ENCODE data around the gene BRMS1L. TPM values are rescaled to one million over a fixed set of nuclear protein-coding genes. Genes with fewer than 3 reads are reported as not detected.
A peak's percentile ranks its signal among the peaks of the same experiment; 100 is the strongest.

Gene BRMS1L
- total and polyA plus RNA-seq, 2 donors from 2014 or later = 7.3 to 9.0 TPM

DNA sequence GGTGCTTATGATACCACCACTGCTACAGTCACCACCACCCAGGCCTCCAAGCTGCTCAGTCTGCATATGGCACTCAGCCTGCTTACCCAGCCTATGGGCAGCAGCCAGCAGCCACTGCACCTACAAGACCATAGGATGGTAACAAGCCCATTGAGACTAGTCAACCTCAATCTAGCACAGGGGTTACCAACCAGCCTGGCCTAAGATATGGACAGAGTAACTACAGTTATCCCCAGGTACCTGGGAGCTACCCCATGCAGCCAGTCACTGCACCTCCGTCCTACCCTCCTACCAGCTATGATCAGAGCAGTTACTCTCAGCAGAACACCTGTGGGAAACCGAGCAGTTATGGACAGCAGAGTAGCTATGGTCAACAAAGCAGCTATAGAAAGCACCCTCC is 55.1 kb downstream of the BRMS1L start:
- no peak overlapping the region for H3K9ac ChIP-seq (ENCODE audit: low read length in 3 of 3)
- FAIRE-seq (no peak), DNase-seq (no peak)
- no peaks in the 10 kb centered on the region for H3K27me3 ChIP-seq (ENCODE audit: control insufficient read depth, insufficient read depth, low read length)
- H3K27ac ChIP-seq (ENCODE audit: low read depth in 2 of 2, low read length in 2 of 2) = no peak overlapping the region
- peaks cover 0 to 8% (median 4%) of the 10 kb centered on the region in 3 donors for H3K4me1 ChIP-seq (ENCODE audit: control insufficient read depth in 2 of 3, insufficient read depth in 2 of 3, low read depth in 1 of 3, low read length in 3 of 3)
- no peak overlapping the region for H3K4me3 ChIP-seq (ENCODE audit: low read length in 3 of 3)
- TF ChIP-seq, protein P1, sequence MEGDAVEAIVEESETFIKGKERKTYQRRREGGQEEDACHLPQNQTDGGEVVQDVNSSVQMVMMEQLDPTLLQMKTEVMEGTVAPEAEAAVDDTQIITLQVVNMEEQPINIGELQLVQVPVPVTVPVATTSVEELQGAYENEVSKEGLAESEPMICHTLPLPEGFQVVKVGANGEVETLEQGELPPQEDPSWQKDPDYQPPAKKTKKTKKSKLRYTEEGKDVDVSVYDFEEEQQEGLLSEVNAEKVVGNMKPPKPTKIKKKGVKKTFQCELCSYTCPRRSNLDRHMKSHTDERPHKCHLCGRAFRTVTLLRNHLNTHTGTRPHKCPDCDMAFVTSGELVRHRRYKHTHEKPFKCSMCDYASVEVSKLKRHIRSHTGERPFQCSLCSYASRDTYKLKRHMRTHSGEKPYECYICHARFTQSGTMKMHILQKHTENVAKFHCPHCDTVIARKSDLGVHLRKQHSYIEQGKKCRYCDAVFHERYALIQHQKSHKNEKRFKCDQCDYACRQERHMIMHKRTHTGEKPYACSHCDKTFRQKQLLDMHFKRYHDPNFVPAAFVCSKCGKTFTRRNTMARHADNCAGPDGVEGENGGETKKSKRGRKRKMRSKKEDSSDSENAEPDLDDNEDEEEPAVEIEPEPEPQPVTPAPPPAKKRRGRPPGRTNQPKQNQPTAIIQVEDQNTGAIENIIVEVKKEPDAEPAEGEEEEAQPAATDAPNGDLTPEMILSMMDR (IDR thresholded peaks at IDR 0.05; ENCODE audit: borderline replicate concordance, extremely low read depth, insufficient read depth) = no peak
- intact Hi-C loops (cut with DNase I) = no loop called here
- no peaks in the 10 kb centered on the region for H3K9me3 ChIP-seq (ENCODE audit: control insufficient read depth in 2 of 3, insufficient read depth in 1 of 3, low read length in 3 of 3)
- no peaks in the 10 kb centered on the region for H3K36me3 ChIP-seq (ENCODE audit: control insufficient read depth in 2 of 3, insufficient read depth in 3 of 3, low read length in 3 of 3)

DNA sequence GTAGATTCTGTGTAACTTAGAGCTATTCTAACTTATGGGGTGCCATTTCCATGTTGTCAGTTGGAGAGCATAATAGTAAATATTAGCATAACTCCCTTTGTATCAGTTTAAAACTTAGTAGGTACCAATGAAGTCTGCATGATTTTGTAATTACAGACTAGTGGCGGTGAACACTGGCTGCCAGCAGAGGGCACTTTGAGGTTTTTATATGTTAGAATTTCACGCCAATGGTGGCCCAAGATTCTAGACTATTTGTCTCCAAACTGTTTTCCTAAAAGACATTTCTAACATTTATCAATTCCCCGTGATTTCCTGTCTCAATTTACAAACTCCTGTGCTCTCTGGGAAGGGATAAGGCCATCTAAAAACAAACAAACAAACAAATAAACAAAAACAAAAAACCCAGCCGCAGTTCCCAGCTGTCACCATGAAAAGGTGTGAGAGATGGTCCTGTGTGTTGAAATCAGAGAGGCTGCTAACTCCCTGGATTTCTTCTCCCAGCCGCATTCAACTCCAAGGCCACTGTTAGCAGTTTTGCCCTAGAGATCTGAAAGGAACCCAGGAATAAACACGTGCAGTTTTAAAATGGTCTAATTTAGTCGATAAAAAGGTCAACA is 57.6 kb downstream of the BRMS1L start:
- no peak overlapping the region for H3K9ac ChIP-seq (ENCODE audit: low read length in 3 of 3)
- H3K36me3 ChIP-seq (ENCODE audit: control insufficient read depth in 2 of 3, insufficient read depth in 3 of 3, low read length in 3 of 3) = no peaks in the 10 kb centered on the region
- H3K4me1 ChIP-seq (ENCODE audit: control insufficient read depth in 2 of 3, insufficient read depth in 2 of 3, low read depth in 1 of 3, low read length in 3 of 3) = peaks cover 0 to 4% (median 0%) of the 10 kb centered on the region in 3 donors
- FAIRE-seq (peak; percentile 33), DNase-seq (peak in 2 of 5 donors; percentile 38 to 44)
- H3K27ac ChIP-seq (ENCODE audit: low read depth in 2 of 2, low read length in 2 of 2) = no peak overlapping the region
- H3K4me3 ChIP-seq (ENCODE audit: low read length in 3 of 3) = no peak overlapping the region
- intact Hi-C loops (cut with DNase I) = no loop called here
- TF ChIP-seq, protein P1 (IDR thresholded peaks at IDR 0.05; ENCODE audit: borderline replicate concordance, extremely low read depth, insufficient read depth) = peak; percentile 56
- no peaks in the 10 kb centered on the region for H3K9me3 ChIP-seq (ENCODE audit: control insufficient read depth in 2 of 3, insufficient read depth in 1 of 3, low read length in 3 of 3)
- no peaks in the 10 kb centered on the region for H3K27me3 ChIP-seq (ENCODE audit: control insufficient read depth, insufficient read depth, low read length)

DNA sequence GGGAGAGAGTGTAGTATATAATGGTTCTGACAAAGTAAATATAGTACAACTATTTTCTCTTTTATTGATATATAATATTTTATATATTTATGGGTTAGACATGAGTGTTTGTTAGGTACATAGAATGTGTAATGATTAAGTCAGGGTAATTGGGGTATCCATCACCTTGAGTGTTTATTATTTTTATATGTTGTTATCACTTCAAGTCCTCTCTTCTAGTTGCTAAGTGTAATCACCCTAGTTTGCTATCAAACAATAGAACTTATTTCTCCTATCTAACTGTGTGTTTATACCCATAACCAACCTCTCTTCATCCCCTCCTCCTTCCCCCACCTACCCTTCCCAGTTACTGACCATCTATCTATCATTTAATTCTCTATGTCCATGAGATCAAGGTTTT is 64.2 kb downstream of the BRMS1L start:
- Histone ChIP-seq H3K9me3 (ENCODE audit: control insufficient read depth in 2 of 3, insufficient read depth in 1 of 3, low read length in 3 of 3) (no peaks in the 10 kb centered on the region), H3K27me3 (ENCODE audit: control insufficient read depth, insufficient read depth, low read length) (no peaks in the 10 kb centered on the region), H3K4me3 (ENCODE audit: low read length in 3 of 3) (no peak overlapping the region), H3K27ac (ENCODE audit: low read depth in 2 of 2, low read length in 2 of 2) (no peak overlapping the region), H3K9ac (ENCODE audit: low read length in 3 of 3) (no peak overlapping the region), H3K36me3 (ENCODE audit: control insufficient read depth in 2 of 3, insufficient read depth in 3 of 3, low read length in 3 of 3) (no peaks in the 10 kb centered on the region), H3K4me1 (ENCODE audit: control insufficient read depth in 2 of 3, insufficient read depth in 2 of 3, low read depth in 1 of 3, low read length in 3 of 3) (no peaks in the 10 kb centered on the region)
- intact Hi-C loops (cut with DNase I) = no loop called here
- DNase-seq (no peak), FAIRE-seq (no peak)
- TF ChIP-seq, protein P1 (IDR thresholded peaks at IDR 0.05; ENCODE audit: borderline replicate concordance, extremely low read depth, insufficient read depth) = no peak

DNA sequence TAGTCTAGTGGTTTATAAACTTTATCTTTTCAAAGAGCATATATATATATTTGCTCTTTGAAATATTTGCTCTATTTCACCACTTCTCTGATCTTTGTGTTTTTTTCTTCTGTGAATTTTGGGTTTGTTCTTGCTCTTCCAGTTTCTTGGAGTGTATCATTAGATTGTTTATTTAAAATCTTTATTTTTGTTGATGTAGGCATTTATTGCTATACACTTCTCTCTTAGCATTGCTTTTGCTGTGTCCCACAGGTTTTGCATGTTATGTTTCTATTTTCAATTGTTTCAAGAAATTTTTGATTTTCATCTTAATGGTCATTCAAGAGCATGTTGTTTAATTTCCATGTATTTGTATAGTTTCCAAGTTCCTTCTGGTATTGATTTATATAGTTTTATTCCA is 69.1 kb downstream of the BRMS1L start:
- intact Hi-C loops (cut with DNase I) = no loop called here
- DNase-seq (no peak), FAIRE-seq (no peak)
- no peaks in the 10 kb centered on the region for H3K36me3 ChIP-seq (ENCODE audit: control insufficient read depth in 2 of 3, insufficient read depth in 3 of 3, low read length in 3 of 3)
- no peak overlapping the region for H3K27ac ChIP-seq (ENCODE audit: low read depth in 2 of 2, low read length in 2 of 2)
- no peaks in the 10 kb centered on the region for H3K27me3 ChIP-seq (ENCODE audit: control insufficient read depth, insufficient read depth, low read length)
- TF ChIP-seq, protein P1 (IDR thresholded peaks at IDR 0.05; ENCODE audit: borderline replicate concordance, extremely low read depth, insufficient read depth) = no peak
- H3K4me1 ChIP-seq (ENCODE audit: control insufficient read depth in 2 of 3, insufficient read depth in 2 of 3, low read depth in 1 of 3, low read length in 3 of 3) = no peaks in the 10 kb centered on the region
- no peak overlapping the region for H3K9ac ChIP-seq (ENCODE audit: low read length in 3 of 3)
- peaks cover 0 to 5% (median 0%) of the 10 kb centered on the region in 3 donors for H3K9me3 ChIP-seq (ENCODE audit: control insufficient read depth in 2 of 3, insufficient read depth in 1 of 3, low read length in 3 of 3)
- no peak overlapping the region for H3K4me3 ChIP-seq (ENCODE audit: low read length in 3 of 3)

Data from kidney (tissue), 14 donors.